ENCODE results near the gene ACKR3.

Gene ACKR3

DNA sequence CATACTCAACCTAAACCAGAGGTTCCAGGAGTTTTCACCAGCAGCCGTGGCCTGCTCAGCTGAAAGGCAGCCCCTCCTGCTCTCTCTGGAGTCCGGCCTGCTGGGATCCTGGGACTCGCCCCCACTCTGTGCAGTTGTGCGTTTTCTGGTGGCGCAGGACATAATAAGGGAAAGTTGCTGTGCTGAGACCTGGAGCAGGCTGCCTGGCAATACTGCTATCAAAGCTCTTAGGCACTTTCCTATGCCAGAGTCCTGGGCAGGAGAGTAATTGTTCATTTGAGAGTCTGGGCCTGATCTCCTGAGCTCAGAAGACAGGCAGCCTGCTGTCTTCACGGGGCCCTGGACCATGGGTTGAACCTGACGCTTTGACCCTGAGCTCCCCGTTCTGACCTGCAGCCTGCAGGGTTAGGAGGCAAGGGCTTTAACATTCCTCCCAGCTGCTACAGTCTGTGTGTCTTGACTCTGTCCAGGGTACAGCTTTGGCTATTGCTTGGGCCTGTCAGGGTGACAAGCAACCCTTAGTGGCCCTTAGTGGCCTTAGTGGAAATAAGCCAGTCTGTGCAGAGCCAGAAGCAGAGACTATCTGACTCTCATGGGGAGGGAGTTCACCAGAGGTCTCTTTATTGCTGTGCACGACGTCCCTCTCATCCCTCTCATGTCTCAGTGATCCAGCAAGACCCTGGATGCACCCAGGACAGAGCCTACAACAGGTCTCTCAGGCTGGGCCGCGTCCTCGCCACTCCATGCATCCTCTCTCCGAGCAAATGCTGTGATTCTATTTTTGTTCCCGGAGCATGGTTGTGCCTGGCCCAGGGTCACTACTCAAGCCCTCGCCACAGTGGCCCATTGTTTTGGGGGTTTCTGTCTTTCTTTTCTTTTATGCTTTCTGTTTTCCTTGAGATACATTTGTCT is 60.6 kb downstream of the ACKR3 start:
- no peak for DNase-seq (ENCODE audit: low spot score)

DNA sequence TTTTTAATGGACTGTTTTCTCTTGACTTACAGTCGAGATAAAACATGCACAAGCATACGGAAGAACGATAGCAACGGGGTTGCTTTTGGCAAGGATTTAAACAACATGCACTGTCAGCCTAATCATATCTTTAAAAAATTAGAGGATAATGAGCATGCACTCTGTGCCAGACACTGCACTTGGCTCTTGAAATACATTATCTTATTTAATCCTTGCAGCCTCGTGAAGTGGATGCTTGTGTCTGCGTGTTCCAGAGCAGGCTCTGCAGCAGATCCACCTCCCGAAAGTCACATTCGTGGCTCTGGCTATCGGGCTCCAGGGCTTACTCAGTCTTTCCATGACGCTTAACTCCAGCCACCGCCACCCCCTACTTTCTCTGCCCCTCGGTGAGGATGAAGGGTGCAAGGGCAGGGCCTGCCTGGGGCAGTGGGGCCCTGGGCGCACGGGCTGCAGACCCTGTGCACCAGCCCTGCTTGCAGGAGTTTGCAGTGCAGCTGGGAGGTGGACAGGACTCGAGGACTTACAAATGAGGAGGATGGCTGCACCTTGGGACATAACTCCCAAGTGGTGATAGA is 61.7 kb downstream of the ACKR3 start:
- no peak for DNase-seq (ENCODE audit: low spot score)

DNA sequence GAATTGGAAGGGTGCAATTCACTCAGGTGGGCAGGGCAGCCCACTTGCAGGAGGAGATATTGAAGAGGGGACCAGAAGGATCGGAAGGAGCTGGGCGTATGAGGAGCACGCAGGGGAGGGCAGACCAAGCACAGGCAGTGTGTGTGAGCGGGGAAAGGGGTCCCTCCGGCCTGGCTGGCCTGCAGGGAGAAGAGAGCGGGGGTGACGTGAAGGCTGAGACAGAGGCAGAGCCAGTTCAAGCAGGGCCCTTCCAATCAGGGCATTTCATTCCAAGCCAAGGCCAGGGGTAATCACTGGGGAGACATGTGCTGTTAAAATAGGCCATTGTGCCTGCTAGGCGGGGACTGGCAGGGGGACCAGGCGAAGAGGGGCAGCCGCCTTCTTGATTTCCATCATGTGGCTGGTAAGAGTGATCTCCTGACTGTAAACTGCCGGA is 62.2 kb downstream of the ACKR3 start:
- DNase-seq (ENCODE audit: low spot score) = no peak

All from germinal center (tissue), 1 donor.